Measurements from ENCODE around the gene ZPR1. TPM values are rescaled to one million over a fixed set of nuclear protein-coding genes. Genes with fewer than 3 reads are reported as not detected.

ZPR1 gene
- total RNA-seq, 1 experiment from 2014 or later, result 105 TPM

DNA sequence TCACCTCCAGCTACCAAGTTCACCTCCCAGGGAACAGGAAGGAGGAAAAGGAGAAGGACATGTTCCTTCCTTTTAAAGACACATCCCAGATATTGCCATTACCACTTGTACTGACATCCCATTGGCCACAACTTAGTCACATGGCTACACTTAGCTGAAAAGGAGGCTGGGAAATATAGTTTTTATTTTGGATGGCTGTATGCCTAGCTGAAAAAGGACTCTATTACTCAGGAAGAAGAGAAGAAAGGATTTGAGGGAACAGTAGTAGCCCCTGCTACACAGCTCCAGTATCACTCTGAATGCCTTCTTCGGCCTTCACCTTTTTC, 5.9 kb upstream of the ZPR1 start:
- Mint-ChIP-seq H3K4me3 (ENCODE audit: unreplicated experiment) (no peak overlapping the region), H3K27me3 (ENCODE audit: insufficient read depth, unreplicated experiment) (no peaks in the 10 kb centered on the region), H3K36me3 (ENCODE audit: insufficient read depth, unreplicated experiment) (no peaks in the 10 kb centered on the region), H3K9me3 (ENCODE audit: unreplicated experiment) (no peaks in the 10 kb centered on the region), H3K4me1 (ENCODE audit: insufficient read depth, unreplicated experiment) (peaks cover 24% of the 10 kb centered on the region), H3K27ac (ENCODE audit: low read depth, unreplicated experiment) (no peak overlapping the region)
- ChIA-PET CTCF (interaction anchor here (0.8 to 9.7 kb wide), 5 partner anchors 10 to 432 kb away, joined by 3 to 124 read pairs (median 4); partner anchors contain the start of gene APOA1), POLR2A (interaction anchor here (1.0 to 2.1 kb wide), 5 partner anchors 10 to 217 kb away, joined by 3 to 5 read pairs (median 4); partner anchors contain the start of gene BUD13)
- no peak for DNase-seq (ENCODE audit: unreplicated experiment)
- intact Hi-C loops (cut with micrococcal nuclease), result loop anchor here (5.0 kb wide), 1 partner anchor 434 kb away; no protein-coding TSS in a partner anchor
- TF ChIP-seq, protein P1, sequence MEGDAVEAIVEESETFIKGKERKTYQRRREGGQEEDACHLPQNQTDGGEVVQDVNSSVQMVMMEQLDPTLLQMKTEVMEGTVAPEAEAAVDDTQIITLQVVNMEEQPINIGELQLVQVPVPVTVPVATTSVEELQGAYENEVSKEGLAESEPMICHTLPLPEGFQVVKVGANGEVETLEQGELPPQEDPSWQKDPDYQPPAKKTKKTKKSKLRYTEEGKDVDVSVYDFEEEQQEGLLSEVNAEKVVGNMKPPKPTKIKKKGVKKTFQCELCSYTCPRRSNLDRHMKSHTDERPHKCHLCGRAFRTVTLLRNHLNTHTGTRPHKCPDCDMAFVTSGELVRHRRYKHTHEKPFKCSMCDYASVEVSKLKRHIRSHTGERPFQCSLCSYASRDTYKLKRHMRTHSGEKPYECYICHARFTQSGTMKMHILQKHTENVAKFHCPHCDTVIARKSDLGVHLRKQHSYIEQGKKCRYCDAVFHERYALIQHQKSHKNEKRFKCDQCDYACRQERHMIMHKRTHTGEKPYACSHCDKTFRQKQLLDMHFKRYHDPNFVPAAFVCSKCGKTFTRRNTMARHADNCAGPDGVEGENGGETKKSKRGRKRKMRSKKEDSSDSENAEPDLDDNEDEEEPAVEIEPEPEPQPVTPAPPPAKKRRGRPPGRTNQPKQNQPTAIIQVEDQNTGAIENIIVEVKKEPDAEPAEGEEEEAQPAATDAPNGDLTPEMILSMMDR (IDR thresholded peaks at IDR 0.05; ENCODE audit: unreplicated experiment), result no peak
- no TSS peak for BruUV-seq (replicated peaks)

DNA sequence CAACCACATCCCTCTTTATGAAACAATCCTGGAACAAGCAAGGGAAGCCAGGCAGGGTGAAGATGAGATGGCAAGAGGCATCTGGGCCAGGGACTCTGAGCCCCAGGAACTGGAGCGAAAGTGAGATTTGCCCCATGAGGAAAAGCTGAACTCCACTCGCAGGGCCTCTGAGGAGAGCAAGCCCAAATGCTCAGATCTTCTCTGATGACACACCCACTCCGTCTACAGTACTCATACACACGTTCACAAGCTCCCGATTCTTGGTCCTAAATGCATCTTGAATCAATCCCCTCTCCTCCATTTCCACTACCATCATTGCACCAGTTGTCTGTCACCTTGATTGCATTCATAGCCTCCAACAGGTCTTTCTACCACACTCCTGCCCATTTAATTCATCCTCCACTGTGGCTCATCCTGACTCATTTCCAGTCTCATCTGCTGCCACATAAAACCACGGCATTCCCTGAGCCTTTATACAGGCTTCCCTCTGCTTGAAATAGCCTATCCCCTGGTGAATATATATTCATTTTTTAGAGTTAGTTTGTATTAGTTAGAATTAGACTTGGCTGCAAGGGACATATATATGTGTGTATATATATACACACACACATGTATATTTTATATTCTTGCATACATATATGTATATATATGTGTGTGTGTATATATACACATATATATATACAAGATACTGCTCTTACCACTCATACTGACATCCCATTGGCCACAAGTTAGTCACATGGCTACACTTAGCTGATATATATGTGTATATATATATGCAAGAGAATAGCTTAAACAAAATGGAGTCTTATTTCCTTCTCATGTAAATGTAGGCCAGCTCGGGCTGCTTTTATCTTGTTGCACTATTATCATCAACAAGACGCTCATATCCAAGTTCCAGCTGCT, 5.3 kb upstream of the ZPR1 start:
- peak; percentile 66 for DNase-seq (ENCODE audit: unreplicated experiment)
- H3K4me3 Mint-ChIP-seq (ENCODE audit: unreplicated experiment), result no peak overlapping the region
- no peaks in the 10 kb centered on the region for H3K27me3 Mint-ChIP-seq (ENCODE audit: insufficient read depth, unreplicated experiment)
- H3K9me3 Mint-ChIP-seq (ENCODE audit: unreplicated experiment), result no peaks in the 10 kb centered on the region
- POLR2A ChIA-PET, result interaction anchor here (1.0 to 2.1 kb wide), 5 partner anchors 11 to 218 kb away, joined by 3 to 5 read pairs (median 4); partner anchors contain the start of gene BUD13
- H3K27ac Mint-ChIP-seq (ENCODE audit: low read depth, unreplicated experiment), result peak overlapping the region; percentile 0
- H3K4me1 Mint-ChIP-seq (ENCODE audit: insufficient read depth, unreplicated experiment), result peaks cover 30% of the 10 kb centered on the region
- H3K36me3 Mint-ChIP-seq (ENCODE audit: insufficient read depth, unreplicated experiment), result no peaks in the 10 kb centered on the region
- intact Hi-C loops (cut with micrococcal nuclease), result loop anchor here (5.0 kb wide), 1 partner anchor 434 kb away; no protein-coding TSS in a partner anchor
- BruUV-seq (replicated peaks), result no TSS peak
- CTCF ChIA-PET, result interaction anchor here (0.6 to 9.7 kb wide), 7 partner anchors 10 to 432 kb away, joined by 3 to 124 read pairs (median 4); partner anchors contain the start of gene APOA1
- TF ChIP-seq, protein P1 (IDR thresholded peaks at IDR 0.05; ENCODE audit: unreplicated experiment), result no peak

DNA sequence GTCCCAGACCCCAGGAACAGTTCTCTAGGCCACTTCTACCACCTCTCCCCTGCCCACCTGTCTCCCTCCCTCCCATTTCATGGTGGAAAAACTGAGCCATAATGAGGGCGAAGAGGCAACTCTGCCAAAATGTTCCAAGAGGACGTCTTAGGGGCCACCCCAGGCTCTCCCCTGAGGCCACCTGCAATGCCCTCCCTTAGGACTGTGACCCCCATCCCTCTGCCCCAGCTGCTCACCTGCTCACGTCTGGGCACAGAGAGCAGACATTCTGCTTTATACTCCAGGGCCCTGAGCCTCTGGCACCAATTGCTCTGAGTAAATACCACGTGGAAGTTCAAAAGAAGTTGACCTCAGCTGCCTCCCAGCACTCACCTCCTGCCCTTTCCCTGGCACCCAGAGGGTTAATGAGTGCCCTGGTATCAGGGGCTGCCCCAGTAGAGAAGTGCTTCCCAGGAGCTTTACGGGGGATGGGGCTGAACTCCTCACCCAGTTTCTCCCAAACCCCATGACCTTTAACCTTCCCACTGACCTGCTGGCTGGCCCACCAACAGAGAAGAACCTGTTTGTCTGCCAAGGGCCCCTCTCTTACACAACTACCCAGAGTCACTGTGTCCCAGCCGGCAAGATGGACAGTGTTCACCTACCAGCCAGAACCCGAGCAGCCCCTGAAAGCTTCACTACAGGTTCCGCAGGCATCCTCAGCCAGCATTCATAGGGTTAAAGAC, 4.5 kb upstream of the ZPR1 start:
- CTCF ChIA-PET, result interaction anchor here (0.6 to 9.7 kb wide), 7 partner anchors 8 to 378 kb away, joined by 3 to 124 read pairs (median 5); partner anchors contain the start of genes APOA1 and APOA4
- Mint-ChIP-seq H3K4me3 (ENCODE audit: unreplicated experiment) (no peak overlapping the region), H3K27me3 (ENCODE audit: insufficient read depth, unreplicated experiment) (no peaks in the 10 kb centered on the region), H3K27ac (ENCODE audit: low read depth, unreplicated experiment) (peak overlapping the region; percentile 0), H3K4me1 (ENCODE audit: insufficient read depth, unreplicated experiment) (peaks cover 30% of the 10 kb centered on the region), H3K36me3 (ENCODE audit: insufficient read depth, unreplicated experiment) (no peaks in the 10 kb centered on the region), H3K9me3 (ENCODE audit: unreplicated experiment) (no peaks in the 10 kb centered on the region)
- intact Hi-C loops (cut with micrococcal nuclease), result loop anchor here (5.0 kb wide), 1 partner anchor 435 kb away; no protein-coding TSS in a partner anchor
- TF ChIP-seq, protein P1 (IDR thresholded peaks at IDR 0.05; ENCODE audit: unreplicated experiment), result no peak
- POLR2A ChIA-PET, result interaction anchor here (2.1 kb wide), 1 partner anchor 12 kb away, joined by 5 read pairs; no protein-coding TSS in a partner anchor
- no TSS peak for BruUV-seq (replicated peaks)
- no peak for DNase-seq (ENCODE audit: unreplicated experiment)
